ENCODE measurements around the gene EPHB1.
"Not testable (repeated sequence)": the region's sequence is repeated elsewhere in the genome, so short reads cannot be mapped to it uniquely, and the experiment has no call there.

Gene EPHB1

GRCh38 chr3:134772591-134772990 lies 22.5 kb upstream of the EPHB1 start:
- H4K20me1 ChIP-seq (ENCODE audit: insufficient read depth, low read length) = no peaks in the 10 kb centered on the region

GRCh38 chr3:134775831-134776230 lies 19.2 kb upstream of the EPHB1 start:
- Histone ChIP-seq H3K36me3 (ENCODE audit: insufficient read depth, low read length) (no peaks in the 10 kb centered on the region), H3K9me3 (ENCODE audit: low read length) (no peaks in the 10 kb centered on the region), H3K4me2 (ENCODE audit: low read length) (no peak overlapping the region), H3K4me3 (ENCODE audit: low read depth, low read length, poor library complexity, severe bottlenecking) (no peak overlapping the region), H2AFZ (ENCODE audit: low read length) (no peak overlapping the region), H3F3A (ENCODE audit: insufficient read depth, low read length) (no peaks in the 10 kb centered on the region), H3K27ac (ENCODE audit: low read depth, low read length, poor library complexity, severe bottlenecking) (no peak overlapping the region), H3K4me1 (ENCODE audit: insufficient read depth, low read length, severe bottlenecking) (no peaks in the 10 kb centered on the region), H3K9ac (ENCODE audit: low read length) (no peak overlapping the region), H3K27me3 (ENCODE audit: insufficient read depth, low read length) (no peaks in the 10 kb centered on the region), H3K9me2 (ENCODE audit: low read depth, low read length) (no peaks in the 10 kb centered on the region), H3K79me2 (ENCODE audit: insufficient read depth, low read length) (no peaks in the 10 kb centered on the region), H4K20me1 (ENCODE audit: insufficient read depth, low read length) (no peaks in the 10 kb centered on the region)
- TF ChIP-seq EZH2 (IDR thresholded peaks at IDR 0.05; ENCODE audit: borderline replicate concordance, low read length) = no peak

More at GRCh38 chr3:134772591-134772990, 22.5 kb upstream of the EPHB1 start:
- Histone ChIP-seq H3K9me2 (ENCODE audit: low read depth, low read length) (no peaks in the 10 kb centered on the region), H3K36me3 (ENCODE audit: insufficient read depth, low read length) (no peaks in the 10 kb centered on the region), H3K4me1 (ENCODE audit: insufficient read depth, low read length, severe bottlenecking) (no peaks in the 10 kb centered on the region), H3K79me2 (ENCODE audit: insufficient read depth, low read length) (no peaks in the 10 kb centered on the region), H3K9ac (ENCODE audit: low read length) (no peak overlapping the region), H3K4me3 (ENCODE audit: low read depth, low read length, poor library complexity, severe bottlenecking) (no peak overlapping the region), H3F3A (ENCODE audit: insufficient read depth, low read length) (no peaks in the 10 kb centered on the region), H3K27ac (ENCODE audit: low read depth, low read length, poor library complexity, severe bottlenecking) (no peak overlapping the region), H3K4me2 (ENCODE audit: low read length) (no peak overlapping the region), H3K27me3 (ENCODE audit: insufficient read depth, low read length) (no peaks in the 10 kb centered on the region), H2AFZ (ENCODE audit: low read length) (no peak overlapping the region), H3K9me3 (ENCODE audit: low read length) (no peaks in the 10 kb centered on the region)
- TF ChIP-seq EZH2 (IDR thresholded peaks at IDR 0.05; ENCODE audit: borderline replicate concordance, low read length) (no peak), CTCF (IDR thresholded peaks at IDR 0.05; ENCODE audit: low read length) (no peak)

- no peaks in the 10 kb centered on the region for H3K9me2 ChIP-seq (ENCODE audit: low read depth, low read length)
- H3K4me1 ChIP-seq (ENCODE audit: insufficient read depth, low read length, severe bottlenecking) = no peaks in the 10 kb centered on the region
- no peaks in the 10 kb centered on the region for H3K27me3 ChIP-seq (ENCODE audit: insufficient read depth, low read length)
- no peak overlapping the region for H3K4me3 ChIP-seq (ENCODE audit: low read depth, low read length, poor library complexity, severe bottlenecking)
- H4K20me1 ChIP-seq (ENCODE audit: insufficient read depth, low read length) = no peaks in the 10 kb centered on the region
- no peak overlapping the region for H3K27ac ChIP-seq (ENCODE audit: low read depth, low read length, poor library complexity, severe bottlenecking)
- no peaks in the 10 kb centered on the region for H3F3A ChIP-seq (ENCODE audit: insufficient read depth, low read length)
- no peak overlapping the region for H3K4me2 ChIP-seq (ENCODE audit: low read length)
- no peaks in the 10 kb centered on the region for H3K79me2 ChIP-seq (ENCODE audit: insufficient read depth, low read length)
- no peak overlapping the region for H2AFZ ChIP-seq (ENCODE audit: low read length)
- no peaks in the 10 kb centered on the region for H3K9me3 ChIP-seq (ENCODE audit: low read length)
- no peak for TF ChIP-seq EZH2 (IDR thresholded peaks at IDR 0.05; ENCODE audit: borderline replicate concordance, low read length)
- TF ChIP-seq CTCF (IDR thresholded peaks at IDR 0.05; ENCODE audit: low read length) = no peak
- no peaks in the 10 kb centered on the region for H3K36me3 ChIP-seq (ENCODE audit: insufficient read depth, low read length)
- H3K9ac ChIP-seq (ENCODE audit: low read length) = no peak overlapping the region
These were observed 18.5 kb upstream of the EPHB1 start for GRCh38 chr3:134776518-134776917.

- Histone ChIP-seq H3K36me3 (ENCODE audit: insufficient read depth, low read length) (no peaks in the 10 kb centered on the region), H3K79me2 (ENCODE audit: insufficient read depth, low read length) (no peaks in the 10 kb centered on the region), H3K27ac (ENCODE audit: low read depth, low read length, poor library complexity, severe bottlenecking) (no peak overlapping the region), H3K27me3 (ENCODE audit: insufficient read depth, low read length) (no peaks in the 10 kb centered on the region), H4K20me1 (ENCODE audit: insufficient read depth, low read length) (no peaks in the 10 kb centered on the region), H3K9ac (ENCODE audit: low read length) (no peak overlapping the region), H2AFZ (ENCODE audit: low read length) (no peak overlapping the region), H3K4me2 (ENCODE audit: low read length) (no peak overlapping the region), H3F3A (ENCODE audit: insufficient read depth, low read length) (no peaks in the 10 kb centered on the region), H3K4me1 (ENCODE audit: insufficient read depth, low read length, severe bottlenecking) (no peaks in the 10 kb centered on the region), H3K4me3 (ENCODE audit: low read depth, low read length, poor library complexity, severe bottlenecking) (no peak overlapping the region), H3K9me2 (ENCODE audit: low read depth, low read length) (no peaks in the 10 kb centered on the region), H3K9me3 (ENCODE audit: low read length) (no peaks in the 10 kb centered on the region)
- TF ChIP-seq CTCF (IDR thresholded peaks at IDR 0.05; ENCODE audit: low read length) (no peak), EZH2 (IDR thresholded peaks at IDR 0.05; ENCODE audit: borderline replicate concordance, low read length) (no peak)
These were observed 17.7 kb upstream of the EPHB1 start for GRCh38 chr3:134777341-134777740.

GRCh38 chr3:134788283-134788682 lies 6.8 kb upstream of the EPHB1 start:
- H3K9ac ChIP-seq (ENCODE audit: low read length); H3K27ac ChIP-seq (ENCODE audit: low read depth, low read length, poor library complexity, severe bottlenecking); H3K79me2 ChIP-seq (ENCODE audit: insufficient read depth, low read length); H2AFZ ChIP-seq (ENCODE audit: low read length); H3K9me3 ChIP-seq (ENCODE audit: low read length); H3K9me2 ChIP-seq (ENCODE audit: low read depth, low read length); H3K36me3 ChIP-seq (ENCODE audit: insufficient read depth, low read length); H3F3A ChIP-seq (ENCODE audit: insufficient read depth, low read length); H3K4me3 ChIP-seq (ENCODE audit: low read depth, low read length, poor library complexity, severe bottlenecking); H3K27me3 ChIP-seq (ENCODE audit: insufficient read depth, low read length); H3K4me1 ChIP-seq (ENCODE audit: insufficient read depth, low read length, severe bottlenecking); H4K20me1 ChIP-seq (ENCODE audit: insufficient read depth, low read length); H3K4me2 ChIP-seq (ENCODE audit: low read length): not testable (repeated sequence)
